Left cardiac atrium (tissue), 4 donors: ENCODE measurements around the gene ZNF169. TPM values are rescaled to one million over a fixed set of nuclear protein-coding genes. Genes with fewer than 3 reads are reported as not detected.
"Not testable (repeated sequence)": the region's sequence is repeated elsewhere in the genome, so short reads cannot be mapped to it uniquely, and the experiment has no call there.

Experiments used
- ATAC-seq, 2 donors: fragments of 200-7000 bp; cut with Tn5 transposase; one replicate each; pipeline ENCODE4 v1.9.1; 2020; ENCODE audit warnings: mild to moderate bottlenecking in 2 of 2, moderate library complexity in 2 of 2
- DNase-seq: peaks from one replicate; pipeline ENCODE4 v3.0.0-alpha.2; 2020
- intact Hi-C, 2 donors: fragments of 100-400 bp; cut with DNase I; formaldehyde crosslinking; loops; one replicate each; pipeline versions ENCODE4 v1.14.1 to v1.15.1; 2022 to 2023
- total RNA-seq, 2 donors: library from RNA; stranded (reverse); fragmentation: NEBNext Ultra II Directional; extraction: Animal tissue kit (Norgen Biotek cat#: 25700); gene quantifications; one replicate each; pipeline ENCODE4 v1.2.1, GENCODE V29; 2021
- donor health status: DM: no; HTN: yes; CAD: no.
- donor health status: DM: no; HTN: yes; CAD: no; lungs with severe emphysema.
- donor health status: DM: yes; HTN: yes; CAD: no.
- donor health status: Dilated cardiomyopathy.

Gene ZNF169
- total RNA-seq, 2 donors from 2014 or later: 1.6 to 3.1 TPM

DNA sequence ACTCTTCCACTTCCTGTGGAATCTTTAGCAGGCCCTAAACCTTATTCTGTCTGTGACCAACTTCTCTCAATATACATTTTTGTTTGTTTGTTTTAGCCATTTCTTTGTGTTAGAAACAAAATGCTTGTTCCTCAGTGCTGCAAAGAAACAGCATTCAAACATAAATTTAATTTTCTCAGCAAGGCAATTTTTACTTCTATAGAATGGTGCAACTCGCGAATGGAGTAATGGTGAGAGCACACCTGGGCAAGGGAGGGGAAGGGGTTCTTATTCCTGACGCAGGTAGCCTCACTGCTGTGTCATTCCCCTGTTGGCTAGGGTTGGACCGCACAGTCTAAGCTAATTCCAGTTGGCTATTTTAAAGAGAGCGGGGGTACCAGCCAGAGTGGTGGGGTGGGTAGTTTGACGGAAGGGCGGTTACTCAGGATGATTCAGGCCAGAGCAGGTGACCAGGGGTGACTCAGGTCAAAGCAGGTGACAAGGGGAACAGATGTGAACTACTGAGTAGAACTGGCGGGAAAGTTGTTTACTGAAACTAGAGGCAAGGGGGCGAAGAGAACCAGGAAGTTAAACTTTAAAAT is 21.4 kb downstream of the ZNF169 start:
- intact Hi-C loops: no loop called here
- ATAC-seq (no peak), DNase-seq (no peak)

DNA sequence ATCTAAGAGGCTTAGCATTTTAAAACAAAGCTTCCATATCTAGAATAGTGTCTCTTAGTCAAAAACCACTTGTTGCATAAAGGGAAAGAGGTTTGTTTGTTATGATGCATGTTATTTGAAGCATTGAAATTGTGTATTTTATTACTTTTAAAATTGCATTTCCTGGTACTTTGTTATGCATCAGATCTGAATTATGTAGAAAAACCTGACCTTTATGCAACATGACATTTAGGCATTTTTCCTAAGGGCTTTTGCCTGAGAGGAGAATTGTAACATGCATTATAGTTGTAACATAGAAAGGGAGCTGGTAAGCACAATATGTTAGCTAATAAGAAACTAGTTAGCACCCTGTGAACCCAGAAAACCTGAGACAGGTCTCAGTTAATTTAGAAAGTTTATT is 22.0 kb downstream of the ZNF169 start:
- intact Hi-C loops: no loop called here
- DNase-seq: no peak
- ATAC-seq: no peak

DNA sequence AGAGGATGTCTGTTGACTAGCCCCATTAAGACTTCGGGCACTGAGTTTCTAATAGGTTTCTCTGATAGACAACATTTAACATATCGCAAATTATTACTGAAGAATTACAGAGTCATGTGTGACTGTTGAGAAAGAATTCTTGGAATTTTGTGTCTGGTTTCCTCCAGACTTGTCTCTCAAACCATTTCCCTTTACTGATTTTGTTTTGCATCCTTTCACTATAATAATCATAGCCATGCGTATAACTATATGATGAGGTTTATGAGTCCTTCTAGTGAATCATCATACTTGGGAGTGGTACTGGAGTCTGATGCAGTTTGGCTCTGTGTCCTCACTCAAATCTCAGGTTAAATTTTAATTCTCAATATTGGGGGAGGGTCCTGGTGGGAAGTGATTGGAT is 27.0 kb downstream of the ZNF169 start:
- intact Hi-C loops: no loop called here

DNA sequence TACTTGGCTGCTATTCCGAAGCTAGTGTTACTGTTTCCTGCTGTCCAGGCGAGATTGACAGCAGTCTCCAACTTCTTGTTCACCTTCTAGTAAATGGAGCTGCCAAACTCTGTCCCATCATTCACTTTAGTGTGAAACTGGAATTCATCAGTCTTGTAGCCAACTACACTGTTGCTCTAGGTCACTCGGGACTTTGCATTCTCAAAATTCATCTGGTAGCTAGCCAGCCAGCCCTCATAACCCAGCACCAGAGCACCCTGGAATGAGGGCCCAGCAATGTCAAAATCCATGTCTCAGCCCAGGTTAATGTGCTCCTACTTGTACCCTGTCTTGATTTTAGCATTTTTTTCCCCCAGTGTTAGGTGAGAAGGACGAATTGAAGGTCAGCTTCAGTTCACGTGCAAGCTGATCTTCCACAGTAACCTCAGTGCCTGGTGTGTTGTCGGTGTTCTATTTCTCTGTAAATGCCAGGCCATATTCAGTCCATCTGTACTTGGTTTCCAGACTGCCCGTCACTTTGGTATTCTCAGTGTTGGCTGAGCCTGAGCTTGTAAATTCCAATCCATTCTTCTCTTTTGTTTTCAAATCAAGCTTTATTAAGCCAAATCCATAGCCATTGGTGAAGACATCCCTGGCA is 28.9 kb downstream of the ZNF169 start:
- DNase-seq (no peak), ATAC-seq (peak; percentile 39 to 84)
- intact Hi-C loops: no loop called here

More for the DNA sequence above, 27.0 kb downstream of the ZNF169 start:
- ATAC-seq (no peak), DNase-seq (no peak)

DNA sequence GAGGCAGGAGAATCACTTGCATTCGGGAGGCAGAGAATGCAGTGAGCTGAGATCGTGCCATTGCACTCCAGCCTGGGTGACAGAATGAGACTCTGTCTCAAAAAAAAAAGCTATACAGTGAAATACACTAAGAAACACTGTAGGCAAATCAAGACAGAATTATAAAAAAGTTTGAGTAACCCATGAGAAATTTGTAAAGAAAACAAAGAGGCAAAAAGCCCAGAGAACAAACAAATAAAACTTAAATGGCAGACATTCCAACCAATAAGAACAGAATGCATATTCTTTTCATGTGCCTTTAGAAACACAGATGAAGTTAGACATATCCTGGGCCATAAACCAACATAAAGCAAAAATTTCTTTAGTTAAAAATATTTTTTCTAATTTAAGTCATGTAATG is 30.6 kb downstream of the ZNF169 start:
- intact Hi-C loops: no loop called here

DNA sequence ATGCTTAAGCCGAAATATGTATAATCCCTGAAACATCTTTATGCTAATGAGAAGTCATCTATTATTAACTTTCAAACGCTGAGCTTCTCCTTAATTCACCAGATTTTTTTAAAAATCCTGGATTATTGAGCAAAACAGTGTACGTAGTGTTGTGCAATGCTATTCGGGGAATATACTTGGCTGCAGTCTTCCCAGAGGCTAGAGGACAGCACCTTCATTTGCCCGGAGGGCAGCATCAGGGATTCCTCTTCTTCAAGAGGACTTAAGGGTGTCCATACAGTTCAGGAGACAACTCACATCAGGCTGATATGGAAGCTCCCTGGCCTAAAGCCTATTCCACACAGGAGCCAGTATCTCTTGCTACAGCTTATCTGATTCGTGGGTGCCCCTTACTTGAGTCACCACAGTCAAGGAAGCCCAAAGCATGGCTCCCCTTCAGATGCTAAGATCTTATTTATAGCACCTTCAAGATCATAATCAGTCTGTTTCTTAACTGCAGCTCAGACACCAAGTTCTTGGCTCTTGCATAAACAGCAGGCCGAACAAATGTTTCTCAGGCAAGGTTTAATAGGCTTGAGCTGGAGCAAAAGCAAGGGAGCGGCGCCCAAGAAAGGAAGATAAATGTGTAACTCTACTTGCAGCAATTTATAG is 40.0 kb downstream of the ZNF169 start:
- no peak for ATAC-seq
- intact Hi-C loops: no loop called here
- DNase-seq: no peak

More for the DNA sequence above, 30.6 kb downstream of the ZNF169 start:
- no peak for ATAC-seq
- DNase-seq: no peak

DNA sequence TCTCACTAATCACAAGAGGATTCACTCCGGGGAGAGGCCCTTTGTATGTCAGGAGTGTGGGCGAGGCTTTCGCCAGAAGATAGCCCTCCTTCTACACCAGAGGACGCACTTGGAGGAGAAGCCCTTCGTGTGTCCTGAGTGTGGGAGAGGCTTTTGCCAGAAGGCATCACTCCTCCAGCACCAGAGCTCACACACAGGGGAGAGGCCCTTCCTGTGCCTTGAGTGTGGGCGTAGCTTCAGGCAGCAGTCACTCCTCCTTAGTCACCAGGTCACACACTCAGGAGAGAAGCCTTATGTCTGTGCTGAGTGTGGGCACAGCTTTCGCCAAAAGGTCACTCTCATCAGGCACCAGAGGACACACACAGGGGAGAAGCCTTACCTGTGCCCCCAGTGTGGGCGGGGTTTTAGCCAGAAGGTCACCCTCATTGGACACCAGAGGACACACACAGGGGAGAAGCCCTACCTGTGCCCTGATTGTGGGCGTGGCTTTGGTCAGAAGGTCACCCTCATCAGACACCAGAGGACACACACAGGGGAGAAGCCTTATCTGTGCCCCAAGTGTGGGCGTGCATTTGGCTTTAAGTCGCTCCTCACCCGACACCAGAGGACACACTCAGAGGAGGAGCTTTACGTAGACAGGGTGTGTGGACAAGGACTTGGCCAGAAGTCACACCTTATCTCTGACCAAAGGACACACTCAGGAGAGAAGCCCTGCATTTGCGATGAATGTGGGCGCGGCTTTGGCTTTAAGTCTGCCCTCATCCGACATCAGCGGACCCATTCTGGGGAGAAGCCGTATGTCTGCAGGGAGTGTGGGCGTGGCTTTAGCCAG is 41.6 kb downstream of the ZNF169 start:
- intact Hi-C loops: no loop called here
- peak; percentile 12 to 57 for ATAC-seq

DNA sequence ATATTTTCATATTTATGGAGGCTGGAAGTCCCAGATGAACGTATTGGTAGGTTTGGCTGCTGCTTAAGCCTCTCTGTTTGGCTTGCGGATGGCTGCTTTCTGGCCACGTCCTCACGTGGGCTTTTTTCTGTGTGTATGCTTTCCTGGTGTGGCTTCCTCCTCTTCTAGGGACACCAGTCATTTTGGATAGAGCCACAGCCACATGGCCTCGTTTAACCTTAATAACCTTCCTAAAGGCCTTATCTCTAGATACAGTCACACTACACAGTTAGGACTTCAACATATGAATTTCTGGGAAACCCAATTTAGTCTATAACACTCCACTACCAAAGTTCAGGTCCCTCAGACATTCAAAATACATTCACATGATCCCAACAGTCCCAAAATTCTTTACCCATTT is 42.5 kb downstream of the ZNF169 start:
- intact Hi-C loops: no loop called here

More for the DNA sequence above, 41.6 kb downstream of the ZNF169 start:
- DNase-seq: no peak

DNA sequence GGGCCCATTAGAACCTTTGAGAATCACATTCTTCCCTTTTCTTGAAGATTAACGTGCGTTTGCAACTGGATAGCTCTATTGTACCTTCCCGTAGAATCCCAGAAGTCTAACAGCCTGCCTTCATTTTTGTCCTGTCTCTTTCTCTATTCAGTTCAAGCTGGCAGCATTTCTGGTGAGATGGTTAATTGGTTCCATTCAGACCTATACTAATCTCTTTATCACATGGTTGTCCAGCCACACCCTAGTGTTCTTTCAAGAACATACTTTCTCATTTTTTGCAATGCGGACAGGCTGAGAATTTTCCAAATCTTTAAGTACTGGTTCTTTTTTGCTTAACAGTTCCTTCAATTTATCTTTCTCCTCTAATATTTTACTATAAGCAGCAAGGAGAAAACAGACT is 43.3 kb downstream of the ZNF169 start:
- intact Hi-C loops: no loop called here
- DNase-seq (no peak), ATAC-seq (no peak)

More for the DNA sequence above, 42.5 kb downstream of the ZNF169 start:
- DNase-seq (no peak), ATAC-seq (no peak)

DNA sequence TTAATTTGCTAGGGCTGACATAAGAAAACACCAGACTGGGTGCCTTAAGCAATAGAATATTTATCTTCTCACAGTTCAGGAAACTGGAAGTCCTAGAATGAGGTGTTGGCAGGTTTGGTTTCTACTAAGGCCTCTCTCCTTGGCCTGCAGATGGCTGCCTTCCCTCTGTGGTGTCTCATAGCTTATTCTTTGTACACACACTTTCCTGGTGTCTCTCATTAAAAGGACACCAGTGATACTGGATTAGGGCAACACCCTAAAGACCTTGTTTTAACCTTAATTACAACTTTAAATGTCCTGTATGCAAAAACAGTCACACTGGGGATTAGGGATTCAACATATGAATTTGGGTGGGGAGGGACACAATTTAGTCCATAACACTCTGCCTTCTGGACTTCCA is 44.2 kb downstream of the ZNF169 start:
- DNase-seq (no peak), ATAC-seq (no peak)
- intact Hi-C loops: no loop called here

DNA sequence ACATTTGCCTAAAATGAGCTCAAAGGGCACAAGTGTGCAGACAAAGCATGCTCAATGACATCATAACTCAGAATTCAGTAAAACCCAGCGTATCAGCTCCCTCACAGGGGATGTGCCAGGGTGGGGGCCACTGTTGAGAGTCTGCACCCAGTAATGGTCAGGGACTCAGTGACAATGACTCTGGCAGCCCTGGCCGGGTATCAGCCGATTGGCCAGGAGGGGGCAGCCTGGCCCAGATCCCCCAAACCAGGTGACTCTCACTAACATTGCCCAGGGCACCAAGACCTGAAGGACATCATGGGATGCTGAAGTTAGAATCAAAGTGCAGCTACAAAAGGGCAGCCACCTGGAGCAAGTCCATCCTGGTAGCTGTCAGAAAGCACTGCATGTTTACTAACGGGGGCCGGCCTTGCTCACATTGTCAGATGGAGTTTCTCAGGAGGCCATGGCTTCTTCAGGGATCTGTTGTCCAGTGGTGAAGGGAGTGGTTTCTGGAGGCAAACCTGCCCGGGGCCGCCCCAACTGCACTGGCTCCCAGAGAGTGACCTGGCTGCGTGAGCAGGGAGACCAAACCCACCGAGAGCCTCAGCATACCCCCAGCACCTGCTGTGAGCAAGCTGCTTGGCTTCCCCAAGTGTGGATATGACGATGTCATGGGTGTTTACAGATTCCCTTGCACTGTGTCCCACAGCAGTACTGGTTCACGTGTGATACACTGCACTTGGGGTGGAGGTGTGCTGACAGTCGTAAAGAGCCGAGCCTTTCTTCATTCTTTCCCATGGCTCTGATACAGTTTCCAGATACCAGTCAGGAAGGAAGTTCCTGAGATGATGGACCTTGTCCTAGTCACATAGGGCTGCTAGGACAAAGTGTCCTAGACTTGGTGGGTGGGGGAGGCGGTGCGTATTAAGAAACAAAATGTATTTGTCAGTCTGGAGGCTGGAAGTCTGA is 56.2 kb downstream of the ZNF169 start:
- ATAC-seq, intact Hi-C loops, DNase-seq: not testable (repeated sequence)

DNA sequence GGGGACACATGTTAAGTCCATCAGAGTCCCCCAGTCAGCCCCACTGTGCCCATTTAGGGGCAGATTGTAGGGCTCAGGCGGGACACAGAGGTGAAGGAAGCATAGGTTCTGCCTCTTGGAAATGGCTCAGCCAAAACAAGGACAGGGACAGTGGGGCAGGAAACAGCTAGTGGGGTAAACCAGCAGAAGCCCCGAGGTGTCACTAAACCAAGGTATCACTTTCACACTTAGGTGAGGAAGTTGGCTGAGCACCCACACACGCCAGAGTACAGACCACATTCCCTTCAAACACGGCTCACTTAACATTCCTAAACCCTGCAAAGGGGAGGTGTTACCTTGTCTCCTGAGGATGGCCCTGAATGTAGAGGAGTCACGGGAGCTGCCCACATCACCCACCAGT is 57.1 kb downstream of the ZNF169 start:
- DNase-seq, intact Hi-C loops: not testable (repeated sequence)
- ATAC-seq: peak in 1 of 2 donors; percentile 19

DNA sequence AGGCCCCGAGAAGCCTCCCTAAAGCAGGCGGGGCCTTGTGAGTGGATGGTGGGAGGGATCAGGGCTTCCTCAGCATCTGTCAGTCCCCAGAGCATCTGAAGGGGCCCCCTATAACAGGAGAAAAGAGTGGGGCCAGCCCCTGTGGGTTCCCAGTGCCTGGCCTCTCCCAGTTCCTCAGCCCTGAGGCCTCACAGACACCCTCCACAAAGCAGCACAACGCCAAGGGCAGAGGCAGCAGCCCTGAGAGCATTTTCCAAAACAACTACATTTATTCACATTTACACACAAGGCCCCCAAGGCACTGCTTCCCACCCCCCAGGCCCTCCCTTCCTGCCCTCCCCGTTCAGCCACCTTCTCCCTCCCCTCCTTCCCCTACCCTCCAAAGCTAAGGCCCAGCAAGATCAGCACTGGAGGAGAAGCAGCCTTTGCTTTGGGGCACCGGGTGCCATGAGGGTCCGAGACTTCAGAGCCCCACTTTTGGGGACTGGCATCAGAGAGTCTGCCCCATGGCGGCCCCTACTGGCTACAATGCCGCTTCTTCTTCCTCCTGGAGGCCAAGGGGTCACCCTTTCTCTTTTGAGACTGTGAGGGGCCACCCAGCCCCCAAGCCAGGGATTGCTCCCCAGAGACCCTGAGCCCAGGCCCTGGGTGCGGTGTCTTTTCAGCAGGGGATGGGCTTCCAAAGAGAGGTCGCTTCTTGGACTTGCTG is 59.0 kb downstream of the ZNF169 start:
- intact Hi-C loops, ATAC-seq, DNase-seq: not testable (repeated sequence)

DNA sequence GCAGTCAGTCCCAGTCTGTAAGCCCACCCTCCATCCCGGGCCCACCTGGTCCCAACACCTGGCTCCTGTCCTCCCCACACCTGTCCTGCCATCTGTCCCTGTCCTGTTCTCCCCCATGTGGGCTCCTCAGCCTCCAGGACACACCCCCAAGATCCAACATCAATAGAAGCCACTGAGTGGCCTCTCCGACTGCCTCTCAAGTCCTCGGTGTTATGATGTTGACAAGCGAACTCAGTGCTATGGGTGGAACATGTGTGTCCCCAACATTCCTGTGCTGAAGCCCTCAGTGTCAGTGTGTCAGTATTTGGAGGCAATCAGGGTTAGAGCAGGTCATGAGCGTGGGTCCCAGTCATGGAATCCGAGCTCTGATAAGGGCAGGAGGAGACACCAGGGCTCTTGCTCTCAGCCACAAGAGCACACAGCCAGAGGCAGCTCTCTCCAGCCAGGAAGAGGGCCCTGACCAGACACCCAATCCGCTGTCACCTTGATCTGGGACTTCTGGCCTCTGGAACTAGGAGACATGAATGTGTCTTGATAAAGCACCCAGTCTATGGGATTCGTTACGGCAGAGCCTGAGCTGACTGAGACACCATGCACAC is 63.3 kb downstream of the ZNF169 start:
- intact Hi-C loops, DNase-seq: not testable (repeated sequence)
- ATAC-seq: peak in 1 of 2 donors; percentile 18

DNA sequence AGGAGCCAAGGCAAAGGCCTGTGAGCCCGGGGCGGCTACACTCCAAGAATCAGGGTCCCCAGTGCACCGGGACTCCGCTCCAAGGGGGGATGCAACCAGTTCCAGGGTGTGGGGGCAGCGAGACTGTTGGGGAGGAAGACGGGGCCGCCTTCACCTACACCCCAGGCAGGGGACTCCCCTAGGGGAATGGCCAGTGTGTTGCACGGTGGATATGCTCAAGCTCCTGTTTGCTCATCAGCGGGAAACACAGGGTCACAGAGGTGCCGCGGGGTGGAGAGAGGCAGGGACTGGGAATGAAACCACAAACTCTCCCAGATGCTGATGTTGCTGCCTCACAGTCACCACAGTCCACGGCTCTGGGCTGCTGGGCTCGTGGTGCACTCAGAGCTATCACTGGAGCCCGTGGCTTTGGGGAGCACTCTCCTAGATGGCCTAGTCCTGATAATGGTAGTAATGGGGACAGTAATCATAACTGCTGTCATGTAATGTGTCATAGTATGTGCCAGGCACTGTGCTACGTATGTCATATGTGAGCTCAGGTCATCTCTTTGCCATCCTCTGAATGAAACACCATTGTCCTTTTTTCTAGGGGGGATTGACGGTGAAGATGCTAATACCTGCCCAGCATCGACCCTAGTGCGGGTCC is 64.2 kb downstream of the ZNF169 start:
- DNase-seq, ATAC-seq, intact Hi-C loops: not testable (repeated sequence)

DNA sequence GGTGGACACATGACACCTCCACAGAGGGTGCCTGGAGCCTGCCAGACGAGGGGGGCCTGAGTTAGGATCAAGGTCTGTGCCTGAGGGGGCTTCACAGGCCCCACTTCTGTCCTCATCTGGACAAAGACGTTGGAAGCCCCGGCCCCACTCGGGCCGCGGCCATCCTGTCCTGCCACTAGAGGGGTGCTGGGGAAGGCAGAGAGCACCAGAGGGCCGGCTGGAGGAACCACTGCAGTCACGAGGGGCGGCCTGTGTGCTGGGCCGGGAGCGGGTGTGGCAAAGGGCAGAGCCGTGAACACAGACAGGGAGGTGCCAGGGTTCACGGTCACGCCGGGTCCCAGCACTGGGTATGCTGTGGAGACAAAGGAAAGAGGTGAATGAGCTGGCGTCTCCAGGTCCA is 66.5 kb downstream of the ZNF169 start:
- DNase-seq, intact Hi-C loops, ATAC-seq: not testable (repeated sequence)

DNA sequence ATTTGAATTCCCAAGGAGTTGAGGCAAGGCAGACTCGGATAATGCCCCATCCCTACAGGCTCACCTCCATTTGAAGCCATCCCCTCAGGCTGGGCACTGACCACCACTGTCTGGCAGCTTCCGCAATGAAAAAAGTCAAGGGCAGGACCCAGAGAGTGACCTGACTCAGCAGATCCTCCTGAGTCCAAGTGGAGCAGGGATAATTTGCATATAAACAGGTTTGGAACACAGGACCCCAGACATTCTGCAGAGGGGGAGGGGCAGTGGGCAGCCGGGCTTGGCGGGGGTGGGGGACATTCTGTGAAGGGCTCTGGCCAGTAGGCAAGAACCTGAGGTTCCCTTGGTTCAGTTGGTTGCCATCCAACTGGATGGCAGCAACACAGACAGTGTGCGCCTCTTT is 69.4 kb downstream of the ZNF169 start, which contains the start of gene NUTM2F:
Gene NUTM2F, minus strand, starts transcription at position 101 of the 400 bp plus-strand sequence. Its CDS starts 21 bp downstream, at position 80.
- ATAC-seq, intact Hi-C loops, DNase-seq: not testable (repeated sequence)
